Activated CD4-positive, alpha-beta T cell treated with anti-CD3 and anti-CD28 coated beads, Interleukin-2, Interleukin-6, amounts not matched to agents 100 ng/mL and 50 ng/mL, durations not matched to agents 16 hours and 8 hours (primary cell): ENCODE results near the gene FOLR1.

Source experiments
- DNase-seq: peaks from one replicate; pipeline ENCODE4 v3.0.0-alpha.2; 2020

FOLR1 gene

GRCh38 chr11:72236774-72237111, 44.8 kb downstream of the FOLR1 start:
- no peak for DNase-seq

GRCh38 chr11:72237112-72237931, 45.4 kb downstream of the FOLR1 start:
- DNase-seq = no peak

- peak; percentile 68 for DNase-seq
Measured at GRCh38 chr11:72238040-72238450, 46.1 kb downstream of the FOLR1 start.

GRCh38 chr11:72238492-72239312, 46.8 kb downstream of the FOLR1 start:
- DNase-seq = no peak

- no peak for DNase-seq
Measured at GRCh38 chr11:72239313-72239848, 47.4 kb downstream of the FOLR1 start.

- DNase-seq = no peak
Measured at GRCh38 chr11:72239849-72240460, 48.0 kb downstream of the FOLR1 start.

- DNase-seq = no peak
Measured at GRCh38 chr11:72240461-72241290, 48.7 kb downstream of the FOLR1 start.

- DNase-seq = no peak
Measured at GRCh38 chr11:72241291-72241781, 49.4 kb downstream of the FOLR1 start.

GRCh38 chr11:72242141-72242540, 50.2 kb downstream of the FOLR1 start:
- no peak for DNase-seq

- no peak for DNase-seq
Measured at GRCh38 chr11:72243173-72244059, 51.5 kb downstream of the FOLR1 start.

GRCh38 chr11:72244060-72244360, 52.1 kb downstream of the FOLR1 start, which contains the start of gene PHOX2A:
Gene PHOX2A, minus strand, starts transcription at chr11:72244176. Its CDS starts 172 bp downstream, at chr11:72244004.
- DNase-seq = no peak

GRCh38 chr11:72244361-72245262, 52.7 kb downstream of the FOLR1 start:
- DNase-seq = no peak

- no peak for DNase-seq
Measured at GRCh38 chr11:72245263-72245816, 53.4 kb downstream of the FOLR1 start.
